Neural crest cell (in vitro differentiated cells): ENCODE data around the gene BICDL1. TPM values are rescaled to one million over a fixed set of nuclear protein-coding genes. Genes with fewer than 3 reads are reported as not detected.

Source experiments
- DNase-seq: peaks from one replicate; pipeline ENCODE4 v3.0.0; 2021; ENCODE audit warnings: low read depth, mixed read lengths, low spot score
- H3K27ac Mint-ChIP-seq: one replicate; pipeline ENCODE4 v1.8.0; 2021; ENCODE audit warnings: mild to moderate bottlenecking, mixed read lengths; ENCODE audit not compliant: unreplicated experiment
- H3K27me3 Mint-ChIP-seq: 2 replicates; pipeline ENCODE4 v1.8.0; 2021; ENCODE audit warnings: low read depth, mild to moderate bottlenecking, mixed read lengths
- H3K36me3 Mint-ChIP-seq: 2 replicates; pipeline ENCODE4 v1.8.0; 2021; ENCODE audit warnings: low read depth, mild to moderate bottlenecking, mixed read lengths
- H3K4me1 Mint-ChIP-seq: 2 replicates; pipeline ENCODE4 v1.8.0; 2021; ENCODE audit warnings: mixed read lengths
- H3K4me3 Mint-ChIP-seq: one replicate; pipeline ENCODE4 v1.8.0; 2021; ENCODE audit warnings: mild to moderate bottlenecking, mixed read lengths
- H3K9me3 Mint-ChIP-seq: 2 replicates; pipeline ENCODE4 v1.8.0; 2021; ENCODE audit warnings: mixed read lengths
- total RNA-seq: library from RNA; stranded (reverse); gene quantifications from 2 replicates; pipeline ENCODE4 v1.2.1, GENCODE V29; 2021
- TF ChIP-seq, protein P1 (sequence below): fragments of 200-600 bp; sonication (generic); conservative IDR thresholded peaks from 2 replicates; pipeline ENCODE4 v1.5.0; 2021; ENCODE audit warnings: antibody characterized with exemption, mild to moderate bottlenecking

BICDL1 gene
- total RNA-seq, 1 donor from 2014 or later: 6.3 TPM

DNA sequence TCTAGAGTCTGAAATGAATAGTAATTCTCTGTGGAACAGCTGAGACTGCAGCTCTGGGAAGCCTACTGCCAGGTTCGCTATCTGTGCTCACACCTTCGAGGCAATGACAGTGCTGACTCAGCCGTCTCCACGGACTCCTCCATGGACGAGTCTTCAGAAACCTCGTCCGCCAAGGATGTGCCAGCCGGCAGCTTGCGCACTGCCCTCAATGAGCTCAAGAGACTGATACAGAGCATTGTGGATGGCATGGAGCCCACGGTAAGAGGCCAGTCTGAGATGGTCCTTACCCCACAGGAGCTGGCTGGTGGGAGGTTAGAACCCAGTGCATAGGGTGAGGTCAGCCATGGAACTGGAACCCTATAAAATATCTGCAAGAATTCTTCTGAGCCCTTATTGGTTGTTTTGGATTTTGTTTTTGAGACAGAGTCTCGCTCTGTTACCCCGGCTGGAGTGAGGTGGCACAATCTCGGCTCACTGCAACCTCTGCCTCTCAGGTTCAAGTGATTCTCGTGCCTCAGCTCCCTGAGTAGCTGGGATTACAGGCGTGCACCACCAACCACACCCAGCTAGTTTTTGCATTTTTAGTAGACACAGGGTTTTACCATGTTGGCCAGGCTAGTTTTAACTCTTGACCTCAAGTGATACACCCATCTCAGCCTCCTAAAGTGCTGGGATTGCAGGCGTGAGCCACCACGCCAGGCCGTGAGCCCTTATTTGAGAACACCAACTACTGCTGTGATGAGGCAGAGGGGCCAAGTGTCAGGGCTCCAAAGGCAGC lies 83.6 kb downstream of the BICDL1 start:
- Mint-ChIP-seq H3K27me3 (no peaks in the 10 kb centered on the region), H3K36me3 (no peaks in the 10 kb centered on the region), H3K4me1 (peaks cover 4% of the 10 kb centered on the region), H3K9me3 (no peaks in the 10 kb centered on the region), H3K4me3 (no peak overlapping the region), H3K27ac (no peak overlapping the region)
- DNase-seq: no peak
- TF ChIP-seq, protein P1, sequence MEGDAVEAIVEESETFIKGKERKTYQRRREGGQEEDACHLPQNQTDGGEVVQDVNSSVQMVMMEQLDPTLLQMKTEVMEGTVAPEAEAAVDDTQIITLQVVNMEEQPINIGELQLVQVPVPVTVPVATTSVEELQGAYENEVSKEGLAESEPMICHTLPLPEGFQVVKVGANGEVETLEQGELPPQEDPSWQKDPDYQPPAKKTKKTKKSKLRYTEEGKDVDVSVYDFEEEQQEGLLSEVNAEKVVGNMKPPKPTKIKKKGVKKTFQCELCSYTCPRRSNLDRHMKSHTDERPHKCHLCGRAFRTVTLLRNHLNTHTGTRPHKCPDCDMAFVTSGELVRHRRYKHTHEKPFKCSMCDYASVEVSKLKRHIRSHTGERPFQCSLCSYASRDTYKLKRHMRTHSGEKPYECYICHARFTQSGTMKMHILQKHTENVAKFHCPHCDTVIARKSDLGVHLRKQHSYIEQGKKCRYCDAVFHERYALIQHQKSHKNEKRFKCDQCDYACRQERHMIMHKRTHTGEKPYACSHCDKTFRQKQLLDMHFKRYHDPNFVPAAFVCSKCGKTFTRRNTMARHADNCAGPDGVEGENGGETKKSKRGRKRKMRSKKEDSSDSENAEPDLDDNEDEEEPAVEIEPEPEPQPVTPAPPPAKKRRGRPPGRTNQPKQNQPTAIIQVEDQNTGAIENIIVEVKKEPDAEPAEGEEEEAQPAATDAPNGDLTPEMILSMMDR: no peak

GRCh38 chr12:120075034-120075616 lies 86.1 kb downstream of the BICDL1 start:
- Mint-ChIP-seq H3K4me3 (no peak overlapping the region), H3K36me3 (no peaks in the 10 kb centered on the region), H3K27me3 (no peaks in the 10 kb centered on the region), H3K4me1 (peaks cover 4% of the 10 kb centered on the region), H3K27ac (no peak overlapping the region), H3K9me3 (no peaks in the 10 kb centered on the region)
- DNase-seq: no peak
- TF ChIP-seq, protein P1: no peak

GRCh38 chr12:120076651-120077050 lies 87.6 kb downstream of the BICDL1 start:
- Mint-ChIP-seq H3K27ac (no peak overlapping the region), H3K27me3 (no peaks in the 10 kb centered on the region), H3K4me3 (no peak overlapping the region), H3K9me3 (no peaks in the 10 kb centered on the region), H3K36me3 (no peaks in the 10 kb centered on the region), H3K4me1 (peaks cover 4% of the 10 kb centered on the region)
- TF ChIP-seq, protein P1: no peak
- DNase-seq: no peak

DNA sequence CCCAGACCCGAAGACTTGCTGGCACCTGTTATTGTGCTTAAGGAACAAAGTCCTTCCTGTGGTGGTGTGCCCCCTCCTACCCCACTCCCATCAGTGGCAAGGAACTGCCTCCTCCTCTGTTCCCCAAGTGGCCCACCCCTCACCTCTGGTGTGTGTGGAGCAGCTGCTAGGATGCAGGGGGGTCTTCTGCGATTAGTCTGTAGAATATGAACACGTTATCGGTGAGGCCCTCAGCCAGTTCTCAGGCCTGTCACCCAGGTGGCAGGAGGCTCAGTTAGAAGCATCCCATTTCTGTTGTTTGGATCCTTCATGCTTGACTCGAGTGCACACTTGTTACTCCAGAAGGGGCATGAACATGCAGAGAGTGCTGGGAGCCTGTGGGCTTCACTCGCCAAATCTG lies 88.2 kb downstream of the BICDL1 start:
- no peak for DNase-seq
- H3K4me3 Mint-ChIP-seq: no peak overlapping the region

DNA sequence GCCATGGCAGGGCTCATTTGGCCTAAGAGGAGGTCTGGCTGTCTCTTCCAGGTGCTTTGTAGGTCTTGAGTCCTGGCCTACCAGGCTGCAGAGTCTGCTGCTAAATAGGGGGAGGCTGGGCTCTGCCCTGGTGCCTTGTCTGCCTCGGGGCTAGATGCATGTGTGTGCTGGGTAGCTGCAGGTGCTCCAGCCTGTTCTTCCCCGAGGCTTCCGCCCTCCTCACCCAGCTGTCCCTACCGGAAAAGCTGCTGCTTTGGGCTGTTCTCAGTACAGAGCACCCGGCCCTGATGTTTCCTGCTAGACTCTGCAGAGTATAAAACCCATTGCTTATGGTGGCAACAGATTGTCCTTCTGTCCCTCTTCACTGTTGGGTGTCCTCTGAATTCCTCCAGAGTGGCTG lies 89.8 kb downstream of the BICDL1 start:
- no peaks in the 10 kb centered on the region for H3K36me3 Mint-ChIP-seq

More for the DNA sequence above, 88.2 kb downstream of the BICDL1 start:
- TF ChIP-seq, protein P1: no peak
- no peaks in the 10 kb centered on the region for H3K9me3 Mint-ChIP-seq
- H3K36me3 Mint-ChIP-seq: no peaks in the 10 kb centered on the region
- H3K4me1 Mint-ChIP-seq: peaks cover 4% of the 10 kb centered on the region
- no peaks in the 10 kb centered on the region for H3K27me3 Mint-ChIP-seq
- peak overlapping the region; percentile 6 for H3K27ac Mint-ChIP-seq

More for the DNA sequence above, 89.8 kb downstream of the BICDL1 start:
- Mint-ChIP-seq H3K27me3 (no peaks in the 10 kb centered on the region), H3K9me3 (no peaks in the 10 kb centered on the region), H3K27ac (no peak overlapping the region), H3K4me3 (no peak overlapping the region), H3K4me1 (peaks cover 4% of the 10 kb centered on the region)
- DNase-seq: no peak
- TF ChIP-seq, protein P1: no peak
